HEK293 (cell line): Measurements from ENCODE around the gene MLXIPL.
"Not testable (repeated sequence)": the region's sequence is repeated elsewhere in the genome, so short reads cannot be mapped to it uniquely, and the experiment has no call there.

ENCODE experiments used
- CTCF ChIA-PET: fragments of 350-600 bp; formaldehyde crosslinking; extraction: SDS; loops from one replicate; lab custom pipeline; 2021; ENCODE audit warnings: antibody characterized with exemption; lab: Yijun Ruan, JAX
- POLR2A ChIA-PET: fragments of 300-600 bp; formaldehyde crosslinking; extraction: SDS; loops from one replicate; lab custom pipeline; 2020; ENCODE audit warnings: antibody characterized with exemption, inconsistent platforms; lab: Yijun Ruan, JAX
- H3K27ac ChIP-seq: fragments of 200-500 bp; sonication (Bioruptor generic); 2 replicates; pipeline ENCODE4 v1.5.1; 2014; ENCODE audit warnings: low read depth, low read length, control low read depth, inconsistent platforms; ENCODE audit errors: extremely low read depth
- H3K36me3 ChIP-seq, 2 experiments: fragments of 200-500 bp in 1 of 2; sonication (Bioruptor generic) in 1 of 2; 1 replicate in 1 of 2; 2 replicates in 1 of 2; pipeline ENCODE4 v1.5.1; 2014 to 2017; ENCODE audit warnings: inconsistent platforms in 2 of 2, low read length in 2 of 2; ENCODE audit not compliant: control insufficient read depth in 2 of 2, insufficient read depth in 1 of 2
- H3K4me1 ChIP-seq: fragments of 200-500 bp; sonication (Bioruptor generic); 2 replicates; pipeline ENCODE4 v1.5.1; 2014; ENCODE audit warnings: mild to moderate bottlenecking, low read length, inconsistent platforms; ENCODE audit not compliant: control insufficient read depth, insufficient read depth
- H3K4me3 ChIP-seq: 2 replicates; pipeline ENCODE4 v1.5.1; 2011; ENCODE audit warnings: low read depth, mild to moderate bottlenecking, control low read depth, low read length, moderate library complexity
- H3K9me3 ChIP-seq: fragments of 200-500 bp; sonication (Bioruptor generic); 2 replicates; pipeline ENCODE4 v1.5.1; 2014; ENCODE audit warnings: low read depth, low read length, inconsistent platforms; ENCODE audit not compliant: control insufficient read depth, insufficient read depth
- MZF1 ChIP-seq: fragments of 450-650 bp; formaldehyde crosslinking; IDR thresholded peaks from 2 replicates; pipeline ENCODE4 v1.5.1; 2017; ENCODE audit warnings: missing biosample characterization, missing genetic modification characterization, borderline replicate concordance
- ZBTB48 ChIP-seq: fragments of 450-650 bp; formaldehyde crosslinking; IDR thresholded peaks from 2 replicates; pipeline ENCODE4 v1.5.1; 2016; ENCODE audit warnings: missing biosample characterization, missing genetic modification characterization
- ZEB2 ChIP-seq: fragments of 450-650 bp; formaldehyde crosslinking; IDR thresholded peaks from 2 replicates; pipeline ENCODE4 v1.5.1; 2016; ENCODE audit warnings: missing biosample characterization, missing genetic modification characterization
- ZFP41 ChIP-seq: fragments of 450-650 bp; formaldehyde crosslinking; IDR thresholded peaks from 2 replicates; pipeline ENCODE4 v1.5.1; 2016; ENCODE audit warnings: missing biosample characterization, missing genetic modification characterization, borderline replicate concordance
- ZNF112 ChIP-seq: fragments of 450-650 bp; formaldehyde crosslinking; IDR thresholded peaks from 2 replicates; pipeline ENCODE4 v1.5.0; 2017; ENCODE audit warnings: missing biosample characterization, missing genetic modification characterization
- ZNF138 ChIP-seq: fragments of 450-650 bp; formaldehyde crosslinking; IDR thresholded peaks from 2 replicates; pipeline ENCODE4 v1.5.1; 2016; ENCODE audit warnings: missing biosample characterization, missing genetic modification characterization, borderline replicate concordance
- ZNF221 ChIP-seq: fragments of 450-650 bp; formaldehyde crosslinking; IDR thresholded peaks from 2 replicates; pipeline ENCODE4 v1.5.1; 2017; ENCODE audit warnings: missing biosample characterization, missing genetic modification characterization, borderline replicate concordance
- ZNF510 ChIP-seq: fragments of 450-650 bp; formaldehyde crosslinking; IDR thresholded peaks from 2 replicates; pipeline ENCODE4 v1.5.1; 2018; ENCODE audit warnings: mild to moderate bottlenecking, missing genetic modification characterization, missing biosample characterization; ENCODE audit not compliant: insufficient replicate concordance
- ZNF560 ChIP-seq: fragments of 450-650 bp; formaldehyde crosslinking; IDR thresholded peaks from 2 replicates; pipeline ENCODE4 v1.5.1; 2017; ENCODE audit warnings: missing biosample characterization, missing genetic modification characterization, borderline replicate concordance
- ZNF610 ChIP-seq: fragments of 450-650 bp; formaldehyde crosslinking; IDR thresholded peaks from 2 replicates; pipeline ENCODE4 v1.5.1; 2016; ENCODE audit warnings: missing biosample characterization, missing genetic modification characterization, borderline replicate concordance
- ZNF677 ChIP-seq: fragments of 450-650 bp; IDR thresholded peaks from 2 replicates; pipeline ENCODE4 v1.5.0; 2018; ENCODE audit warnings: missing biosample characterization, mild to moderate bottlenecking, missing genetic modification characterization, moderate library complexity
- ZNF768 ChIP-seq: fragments of 450-650 bp; formaldehyde crosslinking; IDR thresholded peaks from 2 replicates; pipeline ENCODE4 v1.5.1; 2018; ENCODE audit warnings: missing biosample characterization, mild to moderate bottlenecking, missing genetic modification characterization
- TF ChIP-seq, protein P1 (sequence below): fragments of 450-650 bp; formaldehyde crosslinking; IDR thresholded peaks from 2 replicates; pipeline ENCODE4; 2016; ENCODE audit warnings: missing biosample characterization, missing genetic modification characterization
- TF ChIP-seq, protein P2 (sequence below): fragments of 450-650 bp; formaldehyde crosslinking; conservative IDR thresholded peaks from 2 replicates; pipeline ENCODE4 v1.5.1; 2016; ENCODE audit warnings: low read depth, missing biosample characterization, missing genetic modification characterization
- TF ChIP-seq, protein P3 (sequence below): fragments of 450-650 bp; formaldehyde crosslinking; IDR thresholded peaks from 2 replicates; pipeline ENCODE4 v1.5.1; 2016; ENCODE audit warnings: missing biosample characterization, missing genetic modification characterization

Gene MLXIPL

DNA sequence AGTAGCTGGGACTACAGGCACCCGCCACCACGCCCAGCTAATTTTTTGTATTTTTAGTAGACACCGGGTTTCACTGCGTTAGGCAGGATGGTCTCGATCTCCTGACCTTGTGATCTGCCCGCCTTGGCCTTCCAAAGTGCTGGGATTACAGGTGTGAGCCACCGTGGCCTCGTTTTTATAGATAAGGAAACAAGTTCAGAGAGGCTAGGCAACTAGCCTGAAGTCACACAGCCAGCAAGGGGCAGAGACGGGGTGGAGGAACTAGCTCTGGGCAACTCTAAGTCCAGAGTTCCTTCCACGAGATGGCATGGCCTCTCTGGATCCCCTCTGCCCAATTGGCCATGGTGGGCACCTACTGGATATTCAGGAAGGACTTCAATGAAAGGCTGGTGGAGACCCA is 9.4 kb downstream of the MLXIPL start:
- CTCF ChIA-PET: interaction anchor here (0.6 to 3.4 kb wide), 6 partner anchors 8 to 113 kb away, joined by 3 to 13 read pairs (median 6); partner anchors contain the start of gene VPS37D
- peaks cover 0 to 11% of the 10 kb centered on the region in 2 experiments; a peak in 1 of 3 replicates for H3K36me3 ChIP-seq
- not testable (repeated sequence) for H3K27ac ChIP-seq, H3K9me3 ChIP-seq, H3K4me3 ChIP-seq, H3K4me1 ChIP-seq
- POLR2A ChIA-PET: interaction anchor here (0.6 to 0.7 kb wide), 2 partner anchors 58 to 72 kb away, joined by 3 to 4 read pairs; no protein-coding TSS in a partner anchor
- TF ChIP-seq ZNF768 (tag by site-specific recombination): peak; percentile 59; the same call in 1 of the 2 replicates

DNA sequence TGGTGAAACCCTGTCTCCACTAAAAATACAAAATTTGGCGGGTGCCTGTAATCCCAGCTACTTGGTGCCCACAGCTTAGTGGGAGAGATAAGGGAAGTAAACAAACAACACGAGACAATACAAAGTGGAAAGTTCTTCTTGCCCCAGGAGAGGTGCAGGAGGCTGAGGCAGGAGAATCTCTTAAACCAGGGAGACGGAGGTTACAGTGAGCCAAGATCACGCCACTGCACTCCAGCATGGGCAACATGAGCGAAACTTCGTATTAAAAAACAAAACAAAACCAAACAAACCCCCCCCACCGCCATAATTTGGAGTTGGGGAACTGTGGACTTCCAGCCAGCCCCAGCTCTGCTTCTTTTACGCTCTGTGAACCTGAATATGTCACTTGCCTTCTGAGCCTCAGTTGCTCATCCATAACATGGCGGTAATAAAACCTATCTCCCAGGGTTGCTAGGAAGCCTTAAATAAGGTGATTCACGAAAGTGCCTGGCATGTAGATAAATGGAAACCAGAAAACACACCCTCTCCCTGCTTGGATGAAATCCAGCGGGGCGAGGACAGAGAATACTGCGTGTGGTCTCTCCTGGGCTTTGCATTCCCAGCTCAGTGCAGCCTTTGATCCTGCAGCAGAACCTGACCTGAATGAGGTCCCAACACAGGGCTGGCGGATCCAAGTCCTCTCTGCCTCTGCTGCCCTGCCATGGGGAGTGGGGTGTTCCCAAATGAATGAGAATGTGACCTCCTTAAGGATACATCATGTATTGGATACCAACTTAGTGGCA is 10.2 kb downstream of the MLXIPL start:
- Histone ChIP-seq H3K4me3 (no peak overlapping the region), H3K27ac (no peak overlapping the region), H3K36me3 (peaks cover 0 to 11% of the 10 kb centered on the region in 2 experiments; a peak in 1 of 3 replicates), H3K4me1 (peaks cover 7% of the 10 kb centered on the region), H3K9me3 (no peaks in the 10 kb centered on the region)
- no peak for TF ChIP-seq ZNF138 (tag by site-specific recombination)
- TF ChIP-seq ZNF677: no peak
- TF ChIP-seq, protein P1, sequence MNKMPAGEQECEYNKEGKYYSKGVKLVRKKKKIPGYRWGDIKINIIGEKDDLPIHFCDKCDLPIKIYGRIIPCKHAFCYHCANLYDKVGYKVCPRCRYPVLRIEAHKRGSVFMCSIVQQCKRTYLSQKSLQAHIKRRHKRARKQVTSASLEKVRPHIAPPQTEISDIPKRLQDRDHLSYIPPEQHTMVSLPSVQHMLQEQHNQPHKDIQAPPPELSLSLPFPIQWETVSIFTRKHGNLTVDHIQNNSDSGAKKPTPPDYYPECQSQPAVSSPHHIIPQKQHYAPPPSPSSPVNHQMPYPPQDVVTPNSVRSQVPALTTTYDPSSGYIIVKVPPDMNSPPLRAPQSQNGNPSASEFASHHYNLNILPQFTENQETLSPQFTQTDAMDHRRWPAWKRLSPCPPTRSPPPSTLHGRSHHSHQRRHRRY (tag by site-specific recombination): no peak
- no peak for TF ChIP-seq ZNF610 (tag by site-specific recombination)
- TF ChIP-seq ZNF510: no peak
- no peak for TF ChIP-seq ZNF768 (tag by site-specific recombination)
- TF ChIP-seq, protein P2, sequence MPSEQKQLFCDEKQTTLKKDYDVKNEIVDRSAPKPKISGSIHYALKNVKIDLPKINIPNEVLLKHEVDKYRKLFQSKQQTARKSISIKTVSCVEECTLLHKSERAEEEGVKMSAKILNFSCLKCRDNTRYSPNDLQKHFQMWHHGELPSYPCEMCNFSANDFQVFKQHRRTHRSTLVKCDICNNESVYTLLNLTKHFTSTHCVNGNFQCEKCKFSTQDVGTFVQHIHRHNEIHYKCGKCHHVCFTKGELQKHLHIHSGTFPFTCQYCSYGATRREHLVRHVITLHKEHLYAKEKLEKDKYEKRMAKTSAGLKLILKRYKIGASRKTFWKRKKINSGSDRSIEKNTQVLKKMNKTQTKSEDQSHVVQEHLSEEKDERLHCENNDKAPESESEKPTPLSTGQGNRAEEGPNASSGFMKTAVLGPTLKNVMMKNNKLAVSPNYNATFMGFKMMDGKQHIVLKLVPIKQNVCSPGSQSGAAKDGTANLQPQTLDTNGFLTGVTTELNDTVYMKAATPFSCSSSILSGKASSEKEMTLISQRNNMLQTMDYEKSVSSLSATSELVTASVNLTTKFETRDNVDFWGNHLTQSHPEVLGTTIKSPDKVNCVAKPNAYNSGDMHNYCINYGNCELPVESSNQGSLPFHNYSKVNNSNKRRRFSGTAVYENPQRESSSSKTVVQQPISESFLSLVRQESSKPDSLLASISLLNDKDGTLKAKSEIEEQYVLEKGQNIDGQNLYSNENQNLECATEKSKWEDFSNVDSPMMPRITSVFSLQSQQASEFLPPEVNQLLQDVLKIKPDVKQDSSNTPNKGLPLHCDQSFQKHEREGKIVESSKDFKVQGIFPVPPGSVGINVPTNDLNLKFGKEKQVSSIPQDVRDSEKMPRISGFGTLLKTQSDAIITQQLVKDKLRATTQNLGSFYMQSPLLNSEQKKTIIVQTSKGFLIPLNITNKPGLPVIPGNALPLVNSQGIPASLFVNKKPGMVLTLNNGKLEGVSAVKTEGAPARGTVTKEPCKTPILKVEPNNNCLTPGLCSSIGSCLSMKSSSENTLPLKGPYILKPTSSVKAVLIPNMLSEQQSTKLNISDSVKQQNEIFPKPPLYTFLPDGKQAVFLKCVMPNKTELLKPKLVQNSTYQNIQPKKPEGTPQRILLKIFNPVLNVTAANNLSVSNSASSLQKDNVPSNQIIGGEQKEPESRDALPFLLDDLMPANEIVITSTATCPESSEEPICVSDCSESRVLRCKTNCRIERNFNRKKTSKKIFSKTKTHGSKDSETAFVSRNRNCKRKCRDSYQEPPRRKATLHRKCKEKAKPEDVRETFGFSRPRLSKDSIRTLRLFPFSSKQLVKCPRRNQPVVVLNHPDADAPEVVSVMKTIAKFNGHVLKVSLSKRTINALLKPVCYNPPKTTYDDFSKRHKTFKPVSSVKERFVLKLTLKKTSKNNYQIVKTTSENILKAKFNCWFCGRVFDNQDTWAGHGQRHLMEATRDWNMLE (tag by site-specific recombination): no peak
- TF ChIP-seq ZFP41 (tag by site-specific recombination): no peak
- no peak for TF ChIP-seq ZEB2 (tag by site-specific recombination)
- TF ChIP-seq ZBTB48 (tag by site-specific recombination): no peak
- TF ChIP-seq, protein P3, sequence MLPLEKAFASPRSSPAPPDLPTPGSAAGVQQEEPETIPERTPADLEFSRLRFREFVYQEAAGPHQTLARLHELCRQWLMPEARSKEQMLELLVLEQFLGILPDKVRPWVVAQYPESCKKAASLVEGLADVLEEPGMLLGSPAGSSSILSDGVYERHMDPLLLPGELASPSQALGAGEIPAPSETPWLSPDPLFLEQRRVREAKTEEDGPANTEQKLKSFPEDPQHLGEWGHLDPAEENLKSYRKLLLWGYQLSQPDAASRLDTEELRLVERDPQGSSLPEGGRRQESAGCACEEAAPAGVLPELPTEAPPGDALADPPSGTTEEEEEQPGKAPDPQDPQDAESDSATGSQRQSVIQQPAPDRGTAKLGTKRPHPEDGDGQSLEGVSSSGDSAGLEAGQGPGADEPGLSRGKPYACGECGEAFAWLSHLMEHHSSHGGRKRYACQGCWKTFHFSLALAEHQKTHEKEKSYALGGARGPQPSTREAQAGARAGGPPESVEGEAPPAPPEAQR (tag by site-specific recombination): no peak
- TF ChIP-seq ZNF112 (tag by site-specific recombination): no peak
- TF ChIP-seq ZNF221 (tag by site-specific recombination): no peak
- no peak for TF ChIP-seq ZNF560 (tag by site-specific recombination)
- TF ChIP-seq MZF1: no peak
- CTCF ChIA-PET: interaction anchor here (0.6 to 3.4 kb wide), 10 partner anchors 7 to 158 kb away, joined by 3 to 13 read pairs (median 4); partner anchors contain the start of gene VPS37D
- POLR2A ChIA-PET: interaction anchor here (0.6 to 0.7 kb wide), 2 partner anchors 71 to 73 kb away, joined by 4 to 7 read pairs; no protein-coding TSS in a partner anchor
